ENCODE results near the gene BACE1.

The BACE1 gene

DNA sequence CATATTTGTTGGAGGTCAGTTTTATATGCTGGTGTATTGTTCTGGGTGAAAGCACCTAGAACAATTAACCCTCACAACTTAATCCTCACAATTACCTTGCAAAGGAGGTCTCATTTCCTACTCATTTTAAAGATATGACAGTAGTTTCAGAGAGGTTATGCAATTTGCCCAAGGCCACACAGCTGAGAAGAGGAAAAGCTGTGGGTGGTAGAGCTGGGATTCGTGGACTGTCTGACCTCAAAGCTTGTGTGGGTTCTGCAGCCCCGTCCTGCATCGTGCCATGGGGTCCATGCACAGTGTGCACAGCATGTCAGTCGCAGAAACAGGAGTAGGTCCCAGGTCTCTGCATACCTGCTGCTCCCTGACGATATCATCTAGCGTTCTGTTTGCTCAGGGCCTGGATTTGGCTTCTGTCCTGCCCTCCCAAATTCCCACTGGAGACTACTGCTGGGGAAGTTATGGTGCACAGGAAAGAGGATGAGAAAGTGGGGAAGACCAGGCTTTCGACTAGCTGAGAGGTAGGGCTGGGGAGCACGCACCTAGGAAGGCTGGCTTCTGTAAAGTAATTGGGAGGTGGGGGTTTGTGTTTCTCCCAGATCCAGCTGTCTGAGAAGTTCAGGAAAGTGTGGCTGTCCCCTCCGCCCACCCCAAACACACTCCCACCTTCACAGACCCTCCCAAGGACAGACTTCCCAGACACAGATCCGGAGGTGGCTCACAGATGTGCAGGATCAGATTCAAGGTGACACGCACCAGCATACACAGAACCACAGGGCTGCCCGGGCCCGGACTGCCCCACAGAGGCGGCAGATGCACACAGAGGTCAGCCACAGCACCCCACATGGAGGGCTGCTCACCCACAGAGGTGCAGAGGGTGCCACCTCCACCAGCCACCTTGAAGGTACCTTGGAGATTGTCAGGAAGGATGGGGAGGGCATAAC lies 2.0 kb downstream of the BACE1 start:
- H4K20me1 ChIP-seq (ENCODE audit: insufficient read depth, low read length) = no peaks in the 10 kb centered on the region
- peaks cover 17% of the 10 kb centered on the region for H3K27me3 ChIP-seq (ENCODE audit: low read depth, low read length)
- no peaks in the 10 kb centered on the region for H3K79me2 ChIP-seq (ENCODE audit: low read length)
- no peak overlapping the region for H2AFZ ChIP-seq (ENCODE audit: low read depth, low read length)
- no peaks in the 10 kb centered on the region for H3K9me3 ChIP-seq (ENCODE audit: insufficient read depth, low read length)
- H3K4me1 ChIP-seq (ENCODE audit: low read length) = 0 out of 2 replicates have a peak, but pooled peaks cover 7% of the 10 kb centered on the region
- no peak overlapping the region for H3K27ac ChIP-seq (ENCODE audit: low read length)
- no peak overlapping the region for H3K4me3 ChIP-seq (ENCODE audit: low read length)
- H3K4me2 ChIP-seq (ENCODE audit: low read length) = no peak overlapping the region
- H3K9ac ChIP-seq (ENCODE audit: low read length) = no peak overlapping the region
- no peak for TF ChIP-seq EZH2phosphoT487 (IDR thresholded peaks at IDR 0.05; ENCODE audit: low read depth)
- TF ChIP-seq, protein P1, sequence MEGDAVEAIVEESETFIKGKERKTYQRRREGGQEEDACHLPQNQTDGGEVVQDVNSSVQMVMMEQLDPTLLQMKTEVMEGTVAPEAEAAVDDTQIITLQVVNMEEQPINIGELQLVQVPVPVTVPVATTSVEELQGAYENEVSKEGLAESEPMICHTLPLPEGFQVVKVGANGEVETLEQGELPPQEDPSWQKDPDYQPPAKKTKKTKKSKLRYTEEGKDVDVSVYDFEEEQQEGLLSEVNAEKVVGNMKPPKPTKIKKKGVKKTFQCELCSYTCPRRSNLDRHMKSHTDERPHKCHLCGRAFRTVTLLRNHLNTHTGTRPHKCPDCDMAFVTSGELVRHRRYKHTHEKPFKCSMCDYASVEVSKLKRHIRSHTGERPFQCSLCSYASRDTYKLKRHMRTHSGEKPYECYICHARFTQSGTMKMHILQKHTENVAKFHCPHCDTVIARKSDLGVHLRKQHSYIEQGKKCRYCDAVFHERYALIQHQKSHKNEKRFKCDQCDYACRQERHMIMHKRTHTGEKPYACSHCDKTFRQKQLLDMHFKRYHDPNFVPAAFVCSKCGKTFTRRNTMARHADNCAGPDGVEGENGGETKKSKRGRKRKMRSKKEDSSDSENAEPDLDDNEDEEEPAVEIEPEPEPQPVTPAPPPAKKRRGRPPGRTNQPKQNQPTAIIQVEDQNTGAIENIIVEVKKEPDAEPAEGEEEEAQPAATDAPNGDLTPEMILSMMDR (IDR thresholded peaks at IDR 0.05; ENCODE audit: low read depth, low read length) = no peak
- no peaks in the 10 kb centered on the region for H3K36me3 ChIP-seq (replicated peaks; ENCODE audit: low read depth, low read length)

DNA sequence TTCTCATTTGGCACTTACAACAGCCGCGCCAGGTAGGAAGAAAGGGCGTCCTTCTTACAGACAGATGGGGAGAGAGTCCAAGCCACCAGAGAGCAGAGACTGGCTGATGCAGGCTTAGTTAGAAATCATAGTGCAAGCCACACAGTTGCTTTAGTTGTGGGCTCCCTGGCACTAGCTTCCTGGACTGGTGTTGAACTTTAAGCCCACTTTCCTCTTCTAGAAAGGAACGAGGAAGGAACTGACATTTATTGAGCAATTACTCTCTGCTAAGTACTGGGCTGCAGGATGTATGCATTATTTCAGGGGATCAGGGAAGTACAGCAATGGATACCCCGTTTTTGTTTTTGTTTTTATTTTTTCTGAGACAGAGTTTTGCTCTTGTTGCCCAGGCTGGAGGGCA lies 3.0 kb downstream of the BACE1 start:
- Histone ChIP-seq H3K4me3 (ENCODE audit: low read length) (no peak overlapping the region), H3K4me1 (ENCODE audit: low read length) (0 out of 2 replicates have a peak, but pooled peaks cover 7% of the 10 kb centered on the region), H3K27ac (ENCODE audit: low read length) (no peak overlapping the region), H3K27me3 (ENCODE audit: low read depth, low read length) (peaks cover 19% of the 10 kb centered on the region), H4K20me1 (ENCODE audit: insufficient read depth, low read length) (no peaks in the 10 kb centered on the region), H3K9me3 (ENCODE audit: insufficient read depth, low read length) (no peaks in the 10 kb centered on the region), H3K9ac (ENCODE audit: low read length) (no peak overlapping the region), H3K36me3 (replicated peaks; ENCODE audit: low read depth, low read length) (no peaks in the 10 kb centered on the region), H2AFZ (ENCODE audit: low read depth, low read length) (no peak overlapping the region), H3K79me2 (ENCODE audit: low read length) (no peaks in the 10 kb centered on the region), H3K4me2 (ENCODE audit: low read length) (no peak overlapping the region)
- TF ChIP-seq, protein P1 (IDR thresholded peaks at IDR 0.05; ENCODE audit: low read depth, low read length) = no peak
- no peak for TF ChIP-seq EZH2phosphoT487 (IDR thresholded peaks at IDR 0.05; ENCODE audit: low read depth)

DNA sequence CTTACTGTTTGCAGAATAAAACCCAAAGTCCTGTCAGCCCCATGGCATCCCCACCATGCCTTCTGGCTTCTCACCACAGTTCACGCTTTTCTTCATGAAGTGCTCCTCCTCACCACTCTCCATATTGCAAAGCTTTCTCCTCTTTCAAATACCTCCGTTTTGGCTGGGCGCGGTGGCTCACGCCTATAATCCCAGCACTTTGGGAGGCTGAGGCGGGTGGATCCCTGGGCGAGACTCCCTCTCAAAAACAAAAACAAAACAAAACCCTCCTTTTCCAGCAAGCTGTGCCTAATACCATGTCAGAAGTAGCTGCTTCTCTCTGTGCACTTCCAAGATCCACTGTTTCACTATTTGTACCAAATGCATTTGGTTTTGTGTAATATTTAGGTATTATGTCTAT lies 6.7 kb downstream of the BACE1 start:
- no peak overlapping the region for H3K9ac ChIP-seq (ENCODE audit: low read length)
- no peak overlapping the region for H2AFZ ChIP-seq (ENCODE audit: low read depth, low read length)
- H3K9me3 ChIP-seq (ENCODE audit: insufficient read depth, low read length) = no peaks in the 10 kb centered on the region

DNA sequence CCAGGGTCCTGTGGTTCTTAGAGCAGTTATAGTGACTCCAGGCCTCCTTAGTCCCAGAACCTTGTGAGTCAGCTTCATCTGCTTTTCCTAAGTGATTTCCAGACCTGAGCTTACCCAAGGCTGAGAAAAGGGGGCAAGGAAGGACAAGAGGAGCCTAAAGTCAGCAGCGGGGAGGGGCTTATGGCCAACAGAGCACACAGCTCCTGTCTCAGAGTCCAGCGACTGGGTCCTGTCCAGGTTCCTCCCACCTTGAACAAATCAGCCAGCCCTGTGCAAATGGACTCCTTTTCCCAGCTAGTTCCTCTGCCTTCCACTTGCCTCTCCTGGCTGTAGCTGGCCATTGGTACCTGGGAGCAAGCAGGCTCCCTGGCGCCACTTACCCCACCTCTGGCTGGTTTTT lies 10.9 kb downstream of the BACE1 start:
- Histone ChIP-seq H3K27ac (ENCODE audit: low read length) (no peak overlapping the region), H4K20me1 (ENCODE audit: insufficient read depth, low read length) (no peaks in the 10 kb centered on the region), H3K4me3 (ENCODE audit: low read length) (no peak overlapping the region), H3K36me3 (replicated peaks; ENCODE audit: low read depth, low read length) (no peaks in the 10 kb centered on the region), H3K79me2 (ENCODE audit: low read length) (no peaks in the 10 kb centered on the region), H2AFZ (ENCODE audit: low read depth, low read length) (no peak overlapping the region), H3K27me3 (ENCODE audit: low read depth, low read length) (peaks cover 7% of the 10 kb centered on the region), H3K9me3 (ENCODE audit: insufficient read depth, low read length) (no peaks in the 10 kb centered on the region), H3K4me1 (ENCODE audit: low read length) (peaks cover 8% of the 10 kb centered on the region), H3K4me2 (ENCODE audit: low read length) (no peak overlapping the region), H3K9ac (ENCODE audit: low read length) (no peak overlapping the region)
- TF ChIP-seq EZH2phosphoT487 (IDR thresholded peaks at IDR 0.05; ENCODE audit: low read depth) = no peak
- TF ChIP-seq, protein P1 (IDR thresholded peaks at IDR 0.05; ENCODE audit: low read depth, low read length) = no peak

More for the DNA sequence above, 6.7 kb downstream of the BACE1 start:
- TF ChIP-seq EZH2phosphoT487 (IDR thresholded peaks at IDR 0.05; ENCODE audit: low read depth) = no peak
- TF ChIP-seq, protein P1 (IDR thresholded peaks at IDR 0.05; ENCODE audit: low read depth, low read length) = no peak
- Histone ChIP-seq H3K4me1 (ENCODE audit: low read length) (0 out of 2 replicates have a peak, but pooled peaks cover 3% of the 10 kb centered on the region), H3K4me3 (ENCODE audit: low read length) (no peak overlapping the region), H3K36me3 (replicated peaks; ENCODE audit: low read depth, low read length) (no peaks in the 10 kb centered on the region), H4K20me1 (ENCODE audit: insufficient read depth, low read length) (no peaks in the 10 kb centered on the region), H3K79me2 (ENCODE audit: low read length) (no peaks in the 10 kb centered on the region), H3K4me2 (ENCODE audit: low read length) (no peak overlapping the region), H3K27me3 (ENCODE audit: low read depth, low read length) (peaks cover 7% of the 10 kb centered on the region), H3K27ac (ENCODE audit: low read length) (no peak overlapping the region)
